Astrocyte (in vitro differentiated cells and primary cell): ENCODE data around the gene ZNF621. TPM values are rescaled to one million over a fixed set of nuclear protein-coding genes. Genes with fewer than 3 reads are reported as not detected.

ENCODE experiments used
- DNase-seq: peaks from one replicate; pipeline ENCODE4 v3.0.0-alpha.2; 2010; ENCODE audit warnings: low read depth
- FAIRE-seq: peaks from 2 replicates; lab custom pipeline; 2011; peaks lifted over from hg19 to GRCh38; lab: Jason Lieb, UNC
- H2AFZ ChIP-seq: 2 replicates; pipeline ENCODE4 v1.6.0; 2012; ENCODE audit warnings: low read depth, low read length, inconsistent platforms
- H3K27ac ChIP-seq: 2 replicates; pipeline ENCODE4 v1.5.1; 2011; ENCODE audit warnings: low read depth, low read length, inconsistent platforms
- H3K27me3 ChIP-seq: 2 replicates; pipeline ENCODE4 v1.6.0; 2011; ENCODE audit warnings: low read length, inconsistent platforms; ENCODE audit not compliant: insufficient read depth
- H3K36me3 ChIP-seq: 2 replicates; pipeline ENCODE4 v1.5.1; 2011; ENCODE audit warnings: low read length, inconsistent platforms; ENCODE audit not compliant: insufficient read depth
- H3K4me1 ChIP-seq: 2 replicates; pipeline ENCODE4 v1.5.1; 2011; ENCODE audit warnings: low read length, inconsistent platforms; ENCODE audit not compliant: insufficient read depth
- H3K4me2 ChIP-seq: 2 replicates; pipeline ENCODE4 v1.6.0; 2012; ENCODE audit warnings: low read length, inconsistent platforms
- H3K4me3 ChIP-seq: 2 replicates; pipeline ENCODE4 v1.5.1; 2011; ENCODE audit warnings: low read depth, mild to moderate bottlenecking, low read length, inconsistent platforms; ENCODE audit not compliant: insufficient read depth
- H3K79me2 ChIP-seq: 2 replicates; pipeline ENCODE4 v1.6.0; 2012; ENCODE audit warnings: mild to moderate bottlenecking, low read length, inconsistent platforms; ENCODE audit not compliant: insufficient read depth
- H3K9ac ChIP-seq: 2 replicates; pipeline ENCODE4 v1.6.0; 2012; ENCODE audit warnings: mild to moderate bottlenecking, low read length, inconsistent platforms
- H3K9me3 ChIP-seq: 2 replicates; pipeline ENCODE4 v1.5.1; 2012; ENCODE audit warnings: low read depth, mild to moderate bottlenecking, low read length, inconsistent platforms; ENCODE audit not compliant: insufficient read depth
- H4K20me1 ChIP-seq: 2 replicates; pipeline ENCODE4 v1.6.0; 2012; ENCODE audit warnings: low read length, inconsistent platforms; ENCODE audit not compliant: insufficient read depth
- H3K27ac Mint-ChIP-seq: one replicate; pipeline ENCODE4 v1.8.0; 2021; ENCODE audit warnings: mild to moderate bottlenecking, mixed read lengths; ENCODE audit not compliant: unreplicated experiment
- H3K27me3 Mint-ChIP-seq: one replicate; pipeline ENCODE4 v1.8.0; 2021; ENCODE audit warnings: low read depth, mixed read lengths; ENCODE audit not compliant: unreplicated experiment
- H3K36me3 Mint-ChIP-seq: one replicate; pipeline ENCODE4 v1.8.0; 2021; ENCODE audit warnings: low read depth, mixed read lengths; ENCODE audit not compliant: unreplicated experiment
- H3K4me1 Mint-ChIP-seq: one replicate; pipeline ENCODE4 v1.8.0; 2021; ENCODE audit warnings: low read depth, mixed read lengths; ENCODE audit not compliant: unreplicated experiment
- H3K4me3 Mint-ChIP-seq: one replicate; pipeline ENCODE4 v1.8.0; 2021; ENCODE audit warnings: mild to moderate bottlenecking, moderate library complexity, mixed read lengths; ENCODE audit not compliant: unreplicated experiment
- H3K9me3 Mint-ChIP-seq: one replicate; pipeline ENCODE4 v1.8.0; 2021; ENCODE audit warnings: mild to moderate bottlenecking, mixed read lengths; ENCODE audit not compliant: unreplicated experiment
- EZH2 ChIP-seq: IDR thresholded peaks from 2 replicates; pipeline ENCODE4 v1.6.1; 2012; ENCODE audit warnings: mild to moderate bottlenecking, low read length, inconsistent platforms; ENCODE audit not compliant: insufficient read depth
- total RNA-seq: library from RNA; stranded (reverse); gene quantifications from 2 replicates; pipeline ENCODE4 v1.2.1, GENCODE V29; 2021
- TF ChIP-seq, protein P1 (sequence below): IDR thresholded peaks from 2 replicates; pipeline ENCODE4 v1.5.1; 2011; ENCODE audit warnings: low read depth, mild to moderate bottlenecking, inconsistent platforms, low read length, moderate library complexity; ENCODE audit not compliant: insufficient read depth

ZNF621 gene
- total RNA-seq, 1 donor from 2014 or later, result 28.9 TPM

DNA sequence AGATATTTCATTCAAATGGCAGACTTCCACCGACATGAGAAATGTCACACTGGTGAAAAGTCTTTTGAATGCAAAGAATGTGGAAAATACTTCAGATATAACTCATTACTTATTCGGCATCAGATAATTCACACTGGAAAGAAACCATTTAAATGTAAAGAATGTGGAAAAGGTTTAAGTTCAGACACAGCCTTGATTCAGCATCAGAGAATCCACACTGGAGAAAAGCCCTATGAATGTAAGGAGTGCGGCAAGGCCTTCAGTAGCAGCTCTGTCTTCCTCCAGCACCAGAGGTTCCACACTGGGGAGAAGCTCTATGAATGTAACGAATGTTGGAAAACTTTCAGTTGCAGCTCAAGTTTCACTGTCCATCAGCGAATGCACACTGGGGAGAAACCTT lies 8.6 kb upstream of the ZNF621 start:
- no peak overlapping the region for H3K4me3 Mint-ChIP-seq
- H4K20me1 ChIP-seq, result no peaks in the 10 kb centered on the region
- no peak for FAIRE-seq
- H3K4me2 ChIP-seq, result peak overlapping the region; percentile 41
- H3K9ac ChIP-seq, result peak overlapping the region; percentile 27
- H3K79me2 ChIP-seq, result no peaks in the 10 kb centered on the region
- no peaks in the 10 kb centered on the region for H3K27me3 ChIP-seq
- H3K36me3 ChIP-seq, result no peaks in the 10 kb centered on the region
- H3K4me3 ChIP-seq, result no peak overlapping the region
- no peaks in the 10 kb centered on the region for H3K9me3 ChIP-seq
- no peaks in the 10 kb centered on the region for H3K27me3 Mint-ChIP-seq
- no peaks in the 10 kb centered on the region for H3K9me3 Mint-ChIP-seq
- H3K27ac ChIP-seq, result peak overlapping the region; percentile 56
- H3K4me1 Mint-ChIP-seq, result peaks cover 10% of the 10 kb centered on the region
- TF ChIP-seq, protein P1, sequence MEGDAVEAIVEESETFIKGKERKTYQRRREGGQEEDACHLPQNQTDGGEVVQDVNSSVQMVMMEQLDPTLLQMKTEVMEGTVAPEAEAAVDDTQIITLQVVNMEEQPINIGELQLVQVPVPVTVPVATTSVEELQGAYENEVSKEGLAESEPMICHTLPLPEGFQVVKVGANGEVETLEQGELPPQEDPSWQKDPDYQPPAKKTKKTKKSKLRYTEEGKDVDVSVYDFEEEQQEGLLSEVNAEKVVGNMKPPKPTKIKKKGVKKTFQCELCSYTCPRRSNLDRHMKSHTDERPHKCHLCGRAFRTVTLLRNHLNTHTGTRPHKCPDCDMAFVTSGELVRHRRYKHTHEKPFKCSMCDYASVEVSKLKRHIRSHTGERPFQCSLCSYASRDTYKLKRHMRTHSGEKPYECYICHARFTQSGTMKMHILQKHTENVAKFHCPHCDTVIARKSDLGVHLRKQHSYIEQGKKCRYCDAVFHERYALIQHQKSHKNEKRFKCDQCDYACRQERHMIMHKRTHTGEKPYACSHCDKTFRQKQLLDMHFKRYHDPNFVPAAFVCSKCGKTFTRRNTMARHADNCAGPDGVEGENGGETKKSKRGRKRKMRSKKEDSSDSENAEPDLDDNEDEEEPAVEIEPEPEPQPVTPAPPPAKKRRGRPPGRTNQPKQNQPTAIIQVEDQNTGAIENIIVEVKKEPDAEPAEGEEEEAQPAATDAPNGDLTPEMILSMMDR, result no peak
- no peak for TF ChIP-seq EZH2
- H3K27ac Mint-ChIP-seq, result no peak overlapping the region
- H2AFZ ChIP-seq, result peak overlapping the region; percentile 12
- peaks cover 4% of the 10 kb centered on the region for H3K36me3 Mint-ChIP-seq
- peak; percentile 83 for DNase-seq
- H3K4me1 ChIP-seq, result peaks cover 18% of the 10 kb centered on the region

- H3K9me3 Mint-ChIP-seq, result no peaks in the 10 kb centered on the region
- H3K27ac Mint-ChIP-seq, result no peak overlapping the region
- Histone ChIP-seq H2AFZ (no peak overlapping the region), H3K79me2 (no peaks in the 10 kb centered on the region), H3K9ac (no peak overlapping the region), H4K20me1 (no peaks in the 10 kb centered on the region), H3K27me3 (no peaks in the 10 kb centered on the region), H3K27ac (no peak overlapping the region), H3K4me3 (no peak overlapping the region), H3K9me3 (no peaks in the 10 kb centered on the region), H3K4me2 (no peak overlapping the region), H3K36me3 (no peaks in the 10 kb centered on the region), H3K4me1 (peaks cover 18% of the 10 kb centered on the region)
- TF ChIP-seq, protein P1, result no peak
- TF ChIP-seq EZH2, result no peak
- peaks cover 10% of the 10 kb centered on the region for H3K4me1 Mint-ChIP-seq
- no peak for DNase-seq
- FAIRE-seq, result no peak
- H3K4me3 Mint-ChIP-seq, result no peak overlapping the region
- peaks cover 4% of the 10 kb centered on the region for H3K36me3 Mint-ChIP-seq
- no peaks in the 10 kb centered on the region for H3K27me3 Mint-ChIP-seq
Measured at GRCh38 chr3:40518067-40518466, 6.7 kb upstream of the ZNF621 start.

DNA sequence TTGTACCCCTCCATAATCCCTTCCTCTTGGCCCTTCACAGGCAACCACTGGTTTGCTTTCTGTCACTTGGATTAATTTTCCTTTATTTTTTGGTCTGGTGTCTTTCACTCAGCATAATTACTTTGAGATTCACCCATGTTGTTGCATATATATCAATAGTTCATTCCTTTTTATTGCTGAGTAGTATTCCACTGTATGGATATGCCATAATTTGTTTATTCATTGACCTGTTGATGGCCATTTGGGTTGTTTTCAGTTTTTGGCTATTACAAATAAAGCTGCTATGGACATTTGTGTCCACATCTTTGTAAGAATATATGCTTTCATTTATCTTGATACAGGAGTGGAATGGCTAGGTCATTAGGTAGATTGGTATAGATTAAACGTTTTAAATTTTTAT lies 5.9 kb upstream of the ZNF621 start:
- Histone ChIP-seq H3K4me1 (peaks cover 18% of the 10 kb centered on the region), H3K9me3 (no peaks in the 10 kb centered on the region), H3K9ac (no peak overlapping the region), H3K79me2 (no peaks in the 10 kb centered on the region), H2AFZ (no peak overlapping the region), H3K4me2 (no peak overlapping the region), H3K36me3 (no peaks in the 10 kb centered on the region), H3K27me3 (no peaks in the 10 kb centered on the region), H4K20me1 (no peaks in the 10 kb centered on the region), H3K27ac (no peak overlapping the region), H3K4me3 (no peak overlapping the region)
- Mint-ChIP-seq H3K4me1 (peaks cover 10% of the 10 kb centered on the region), H3K9me3 (no peaks in the 10 kb centered on the region), H3K4me3 (no peak overlapping the region), H3K27ac (no peak overlapping the region), H3K36me3 (peaks cover 4% of the 10 kb centered on the region), H3K27me3 (no peaks in the 10 kb centered on the region)
- DNase-seq (no peak), FAIRE-seq (no peak)
- TF ChIP-seq EZH2, result no peak
- TF ChIP-seq, protein P1, result no peak
